HG02571 (cell line): ENCODE measurements around the gene HSD17B8.

Experiments
- ATAC-seq: cut with Tn5 transposase; IDR thresholded peaks from one replicate; pipeline ENCODE4 v1.9.1; 2021; ENCODE audit warnings: mild to moderate bottlenecking, moderate library complexity; ENCODE audit not compliant: unreplicated experiment

Gene HSD17B8

GRCh38 chr6:33171016-33171879 is 33.2 kb upstream of the HSD17B8 start:
- ATAC-seq: no peak

GRCh38 chr6:33171880-33172687 is 32.4 kb upstream of the HSD17B8 start:
- ATAC-seq: no peak

GRCh38 chr6:33172688-33173534 is 31.5 kb upstream of the HSD17B8 start:
- ATAC-seq: no peak

GRCh38 chr6:33173535-33174180 is 30.8 kb upstream of the HSD17B8 start:
- ATAC-seq: no peak

- no peak for ATAC-seq
These were observed 29.7 kb upstream of the HSD17B8 start for GRCh38 chr6:33174784-33175183.

GRCh38 chr6:33175436-33176069 is 28.9 kb upstream of the HSD17B8 start:
- ATAC-seq: no peak

- no peak for ATAC-seq
These were observed 27.5 kb upstream of the HSD17B8 start for GRCh38 chr6:33176906-33177305.

GRCh38 chr6:33177552-33178446 is 26.7 kb upstream of the HSD17B8 start:
- no peak for ATAC-seq

- ATAC-seq: no peak
These were observed 25.5 kb upstream of the HSD17B8 start for GRCh38 chr6:33178755-33179475.

GRCh38 chr6:33181141-33181540 is 23.3 kb upstream of the HSD17B8 start:
- ATAC-seq: no peak

GRCh38 chr6:33183071-33183683 is 21.3 kb upstream of the HSD17B8 start:
- ATAC-seq: no peak

- no peak for ATAC-seq
These were observed 19.3 kb upstream of the HSD17B8 start for GRCh38 chr6:33185190-33185589.

- ATAC-seq: no peak
These were observed 18.7 kb upstream of the HSD17B8 start for GRCh38 chr6:33185654-33186187.

GRCh38 chr6:33187809-33188208 is 16.6 kb upstream of the HSD17B8 start:
- ATAC-seq: no peak

- no peak for ATAC-seq
These were observed 15.3 kb upstream of the HSD17B8 start for GRCh38 chr6:33189164-33189563.

- ATAC-seq: no peak
These were observed 14.6 kb upstream of the HSD17B8 start for GRCh38 chr6:33189625-33190448.
